Raji (cell line): ENCODE measurements around the gene PRDM16.

ENCODE experiments used
- POLR2A ChIP-seq: IDR thresholded peaks from 2 replicates; pipeline ENCODE4 v1.6.1; 2011; ENCODE audit warnings: low read depth, low read length, control low read depth; ENCODE audit not compliant: insufficient read depth

PRDM16 gene

GRCh38 chr1:3093898-3094626, 25.1 kb downstream of the PRDM16 start:
- no peak for TF ChIP-seq POLR2A

- no peak for TF ChIP-seq POLR2A
Measured at GRCh38 chr1:3094863-3095780, 26.1 kb downstream of the PRDM16 start.

GRCh38 chr1:3096345-3096744, 27.3 kb downstream of the PRDM16 start:
- TF ChIP-seq POLR2A: no peak

- no peak for TF ChIP-seq POLR2A
Measured at GRCh38 chr1:3097231-3097630, 28.2 kb downstream of the PRDM16 start.

GRCh38 chr1:3097861-3098260, 28.9 kb downstream of the PRDM16 start:
- no peak for TF ChIP-seq POLR2A

GRCh38 chr1:3099861-3100260, 30.9 kb downstream of the PRDM16 start:
- no peak for TF ChIP-seq POLR2A

- TF ChIP-seq POLR2A: no peak
Measured at GRCh38 chr1:3101124-3101939, 32.3 kb downstream of the PRDM16 start.

GRCh38 chr1:3102641-3103040, 33.6 kb downstream of the PRDM16 start:
- no peak for TF ChIP-seq POLR2A

- no peak for TF ChIP-seq POLR2A
Measured at GRCh38 chr1:3103967-3104677, 35.1 kb downstream of the PRDM16 start.

GRCh38 chr1:3105167-3105863, 36.3 kb downstream of the PRDM16 start:
- no peak for TF ChIP-seq POLR2A

- TF ChIP-seq POLR2A: no peak
Measured at GRCh38 chr1:3106216-3106615, 37.2 kb downstream of the PRDM16 start.

- no peak for TF ChIP-seq POLR2A
Measured at GRCh38 chr1:3107201-3107600, 38.2 kb downstream of the PRDM16 start.

- no peak for TF ChIP-seq POLR2A
Measured at GRCh38 chr1:3109355-3109754, 40.4 kb downstream of the PRDM16 start.
